ENCODE data around the gene GET4. TPM values are rescaled to one million over a fixed set of nuclear protein-coding genes. Genes with fewer than 3 reads are reported as not detected.

Gene GET4
- total RNA-seq, 1 donor from 2014 or later, result 17.2 TPM

- Mint-ChIP-seq H3K36me3 (no peaks in the 10 kb centered on the region), H3K27me3 (ENCODE audit: insufficient read depth, low read depth) (peaks cover 20% of the 10 kb centered on the region), H3K27ac (no peak overlapping the region), H3K9me3 (no peaks in the 10 kb centered on the region), H3K4me1 (peaks cover 4% of the 10 kb centered on the region), H3K4me3 (no peak overlapping the region)
- no peak for DNase-seq (ENCODE audit: low spot score)
- no peaks in the 10 kb centered on the region for H3F3A ChIP-seq (ENCODE audit: low read depth)
- no peak for TF ChIP-seq EZH2phosphoT487 (IDR thresholded peaks at IDR 0.05)
- no peak for TF ChIP-seq EZH2 (IDR thresholded peaks at IDR 0.05)
- TF ChIP-seq, protein P1, sequence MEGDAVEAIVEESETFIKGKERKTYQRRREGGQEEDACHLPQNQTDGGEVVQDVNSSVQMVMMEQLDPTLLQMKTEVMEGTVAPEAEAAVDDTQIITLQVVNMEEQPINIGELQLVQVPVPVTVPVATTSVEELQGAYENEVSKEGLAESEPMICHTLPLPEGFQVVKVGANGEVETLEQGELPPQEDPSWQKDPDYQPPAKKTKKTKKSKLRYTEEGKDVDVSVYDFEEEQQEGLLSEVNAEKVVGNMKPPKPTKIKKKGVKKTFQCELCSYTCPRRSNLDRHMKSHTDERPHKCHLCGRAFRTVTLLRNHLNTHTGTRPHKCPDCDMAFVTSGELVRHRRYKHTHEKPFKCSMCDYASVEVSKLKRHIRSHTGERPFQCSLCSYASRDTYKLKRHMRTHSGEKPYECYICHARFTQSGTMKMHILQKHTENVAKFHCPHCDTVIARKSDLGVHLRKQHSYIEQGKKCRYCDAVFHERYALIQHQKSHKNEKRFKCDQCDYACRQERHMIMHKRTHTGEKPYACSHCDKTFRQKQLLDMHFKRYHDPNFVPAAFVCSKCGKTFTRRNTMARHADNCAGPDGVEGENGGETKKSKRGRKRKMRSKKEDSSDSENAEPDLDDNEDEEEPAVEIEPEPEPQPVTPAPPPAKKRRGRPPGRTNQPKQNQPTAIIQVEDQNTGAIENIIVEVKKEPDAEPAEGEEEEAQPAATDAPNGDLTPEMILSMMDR (IDR thresholded peaks at IDR 0.05), result no peak
- H3K4me3 ChIP-seq, result no peak overlapping the region
- no peak overlapping the region for H2AFZ ChIP-seq (replicated peaks)
- no peaks in the 10 kb centered on the region for H3K4me1 ChIP-seq
- H4K20me1 ChIP-seq (ENCODE audit: low read depth), result no peaks in the 10 kb centered on the region
- no peak overlapping the region for H3K9ac ChIP-seq
- H3K79me2 ChIP-seq (ENCODE audit: low read depth), result no peaks in the 10 kb centered on the region
- no peak overlapping the region for H3K4me2 ChIP-seq
- H3K27ac ChIP-seq, result no peak overlapping the region
- peaks cover 71% of the 10 kb centered on the region for H3K27me3 ChIP-seq
- H3K9me3 ChIP-seq (ENCODE audit: low read depth), result no peaks in the 10 kb centered on the region
- H3K36me3 ChIP-seq, result no peaks in the 10 kb centered on the region
These were observed 30.4 kb downstream of the GET4 start for GRCh38 chr7:906776-907157.

DNA sequence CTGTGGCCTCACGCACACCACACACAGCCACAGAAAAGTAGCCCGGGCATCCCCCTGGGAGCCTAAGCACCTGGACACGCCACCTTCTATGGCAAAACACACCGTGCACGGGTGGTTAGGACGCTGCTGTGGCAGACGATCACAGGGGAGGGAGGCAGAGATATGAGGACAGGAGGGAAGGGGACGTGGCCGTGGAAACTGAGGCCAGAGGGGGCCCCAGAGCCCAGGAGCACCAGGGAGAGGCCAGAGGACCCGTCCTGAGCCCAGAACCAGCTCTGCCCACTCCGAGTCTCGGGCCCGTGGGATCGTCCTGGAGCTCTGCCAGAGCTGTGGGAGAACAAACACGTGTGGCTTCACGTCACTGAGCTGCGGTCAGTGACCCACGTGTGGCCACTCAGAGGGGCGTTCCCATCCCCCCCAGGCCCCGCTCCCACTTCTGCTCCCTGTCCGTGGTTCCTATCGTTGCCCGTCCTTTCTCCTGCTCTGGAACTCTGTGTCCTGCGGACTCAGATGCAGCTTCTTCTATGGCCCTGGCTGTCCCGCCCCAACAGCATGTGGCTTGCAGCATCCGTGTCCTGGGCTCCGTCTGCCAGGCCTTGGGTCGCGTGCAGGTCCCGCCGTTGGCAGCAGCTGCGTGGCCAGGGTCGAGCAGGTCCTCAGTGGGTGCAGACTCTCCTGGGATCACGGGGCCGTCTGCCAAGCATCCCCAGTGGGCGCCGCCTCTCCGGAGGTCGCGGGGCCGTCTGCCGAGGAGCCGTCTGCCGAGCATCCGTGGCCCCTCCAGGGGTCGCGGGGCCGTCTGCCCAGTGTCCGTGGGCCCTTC is 31.0 kb downstream of the GET4 start:
- Mint-ChIP-seq H3K4me1 (peaks cover 3% of the 10 kb centered on the region), H3K27me3 (ENCODE audit: insufficient read depth, low read depth) (peaks cover 16% of the 10 kb centered on the region), H3K27ac (no peak overlapping the region), H3K36me3 (no peaks in the 10 kb centered on the region), H3K9me3 (no peaks in the 10 kb centered on the region), H3K4me3 (no peak overlapping the region)
- Histone ChIP-seq H3K4me1 (no peaks in the 10 kb centered on the region), H3K4me3 (no peak overlapping the region), H4K20me1 (ENCODE audit: low read depth) (no peaks in the 10 kb centered on the region), H2AFZ (replicated peaks) (no peak overlapping the region), H3K36me3 (no peaks in the 10 kb centered on the region), H3K79me2 (ENCODE audit: low read depth) (no peaks in the 10 kb centered on the region), H3K9me3 (ENCODE audit: low read depth) (no peaks in the 10 kb centered on the region), H3K27ac (no peak overlapping the region), H3K4me2 (no peak overlapping the region), H3K27me3 (peaks cover 71% of the 10 kb centered on the region), H3K9ac (no peak overlapping the region), H3F3A (ENCODE audit: low read depth) (no peaks in the 10 kb centered on the region)
- TF ChIP-seq, protein P1 (IDR thresholded peaks at IDR 0.05), result no peak
- TF ChIP-seq EZH2phosphoT487 (IDR thresholded peaks at IDR 0.05) (no peak), EZH2 (IDR thresholded peaks at IDR 0.05) (no peak)
- no peak for DNase-seq (ENCODE audit: low spot score)

DNA sequence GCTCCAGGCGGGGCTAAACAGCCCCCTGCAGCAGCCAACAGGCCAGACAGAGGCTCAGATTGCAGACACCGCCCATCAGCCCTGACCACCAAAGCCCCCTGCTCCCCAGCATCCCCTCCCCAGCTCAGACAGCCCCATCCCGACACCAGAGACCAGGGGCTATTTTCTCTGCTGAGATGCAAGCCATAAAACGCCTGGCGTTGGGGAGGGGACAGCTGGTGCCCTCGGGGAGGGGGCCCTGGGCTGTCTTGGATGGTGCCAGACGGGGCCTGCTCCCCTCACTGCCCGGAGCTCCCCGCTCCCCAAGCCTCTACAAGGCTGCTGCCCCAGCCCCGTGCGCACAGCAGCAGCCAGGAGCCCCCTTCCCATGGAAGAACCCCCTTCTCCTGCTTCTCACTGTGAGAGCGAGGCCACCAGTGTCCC is 31.8 kb downstream of the GET4 start:
- H3K4me3 ChIP-seq, result no peak overlapping the region
- H3K4me1 Mint-ChIP-seq, result no peaks in the 10 kb centered on the region
- H3K4me1 ChIP-seq, result no peaks in the 10 kb centered on the region
- TF ChIP-seq EZH2 (IDR thresholded peaks at IDR 0.05) (no peak), EZH2phosphoT487 (IDR thresholded peaks at IDR 0.05) (no peak)
- TF ChIP-seq, protein P1 (IDR thresholded peaks at IDR 0.05), result no peak
- H3K4me3 Mint-ChIP-seq, result no peak overlapping the region
- no peak for DNase-seq (ENCODE audit: low spot score)
- H3K79me2 ChIP-seq (ENCODE audit: low read depth), result no peaks in the 10 kb centered on the region
- no peak overlapping the region for H2AFZ ChIP-seq (replicated peaks)
- H3K27me3 ChIP-seq, result peaks cover 71% of the 10 kb centered on the region
- no peaks in the 10 kb centered on the region for H3K36me3 Mint-ChIP-seq
- H3F3A ChIP-seq (ENCODE audit: low read depth), result no peaks in the 10 kb centered on the region
- no peaks in the 10 kb centered on the region for H3K9me3 ChIP-seq (ENCODE audit: low read depth)
- H3K4me2 ChIP-seq, result no peak overlapping the region
- no peaks in the 10 kb centered on the region for H4K20me1 ChIP-seq (ENCODE audit: low read depth)
- H3K9me3 Mint-ChIP-seq, result no peaks in the 10 kb centered on the region
- no peak overlapping the region for H3K27ac Mint-ChIP-seq
- no peak overlapping the region for H3K27ac ChIP-seq
- no peak overlapping the region for H3K9ac ChIP-seq
- H3K36me3 ChIP-seq, result no peaks in the 10 kb centered on the region
- peaks cover 13% of the 10 kb centered on the region for H3K27me3 Mint-ChIP-seq (ENCODE audit: insufficient read depth, low read depth)
